GM10248 (cell line): Measurements from ENCODE around the gene OR6B2.

Source experiments
- CTCF ChIA-PET: fragments of 300-600 bp; sonication (Branson Sonifier 250); formaldehyde crosslinking; extraction: SDS; loops from one replicate; lab custom pipeline; 2021; ENCODE audit warnings: antibody characterized with exemption; lab: Yijun Ruan, JAX
- POLR2A ChIA-PET: fragments of 350-650 bp; sonication (Branson Sonifier 250); formaldehyde crosslinking; extraction: SDS; loops from one replicate; lab custom pipeline; 2020; ENCODE audit warnings: antibody characterized with exemption; lab: Yijun Ruan, JAX
- DNase-seq: peaks from one replicate; pipeline ENCODE4 v3.0.0; 2012; ENCODE audit errors: extremely low spot score
- CTCF ChIP-seq: IDR thresholded peaks from 2 replicates; pipeline ENCODE4 v1.5.1; 2012; ENCODE audit warnings: mild to moderate bottlenecking, low read depth; ENCODE audit errors: extremely low read depth, missing control alignments, control extremely low read depth

OR6B2 gene

GRCh38 chr2:240030379-240031094, at the start of gene OR6B2:
Gene OR6B2, minus strand, starts transcription at chr2:240030429. Its CDS starts 0 bp downstream, at chr2:240030429.
- no peak for DNase-seq
- ChIA-PET POLR2A (no interaction called here), CTCF (no interaction called here)
- TF ChIP-seq CTCF = no peak

GRCh38 chr2:240078631-240079030, 48.4 kb upstream of the OR6B2 start:
- no peak for TF ChIP-seq CTCF
- no peak for DNase-seq
- POLR2A ChIA-PET = no interaction called here
- CTCF ChIA-PET = no interaction called here

GRCh38 chr2:240077442-240077841, 47.2 kb upstream of the OR6B2 start:
- CTCF ChIA-PET = no interaction called here
- no peak for DNase-seq
- no peak for TF ChIP-seq CTCF
- POLR2A ChIA-PET = no interaction called here

GRCh38 chr2:240074545-240074944, 44.3 kb upstream of the OR6B2 start:
- no peak for DNase-seq
- POLR2A ChIA-PET = no interaction called here
- CTCF ChIA-PET = no interaction called here
- TF ChIP-seq CTCF = no peak

GRCh38 chr2:240070907-240071306, 40.7 kb upstream of the OR6B2 start:
- TF ChIP-seq CTCF = no peak
- no peak for DNase-seq
- ChIA-PET POLR2A (no interaction called here), CTCF (interaction anchor here (1.6 kb wide), 1 partner anchor 10 kb away, joined by 8 read pairs; no protein-coding TSS in a partner anchor)

- DNase-seq = no peak
- CTCF ChIA-PET = no interaction called here
These were observed 39.6 kb upstream of the OR6B2 start for GRCh38 chr2:240069829-240070228.

More at GRCh38 chr2:240069829-240070228, 39.6 kb upstream of the OR6B2 start:
- no peak for TF ChIP-seq CTCF
- POLR2A ChIA-PET = no interaction called here
